HG03280 (cell line): Measurements from ENCODE around the gene PPAN.

Experiments
- ATAC-seq: cut with Tn5 transposase; IDR thresholded peaks from one replicate; pipeline ENCODE4 v1.9.1; 2021; ENCODE audit warnings: mild to moderate bottlenecking, moderate library complexity; ENCODE audit not compliant: unreplicated experiment

The PPAN gene

GRCh38 chr19:10137751-10138682, 31.9 kb downstream of the PPAN start:
- ATAC-seq = no peak

GRCh38 chr19:10138879-10139795, 33.0 kb downstream of the PPAN start:
- no peak for ATAC-seq

GRCh38 chr19:10139952-10140351, 33.8 kb downstream of the PPAN start:
- no peak for ATAC-seq

GRCh38 chr19:10141479-10141878, 35.3 kb downstream of the PPAN start:
- ATAC-seq = no peak

- ATAC-seq = no peak
Observed at GRCh38 chr19:10141973-10142372, 35.8 kb downstream of the PPAN start.

DNA sequence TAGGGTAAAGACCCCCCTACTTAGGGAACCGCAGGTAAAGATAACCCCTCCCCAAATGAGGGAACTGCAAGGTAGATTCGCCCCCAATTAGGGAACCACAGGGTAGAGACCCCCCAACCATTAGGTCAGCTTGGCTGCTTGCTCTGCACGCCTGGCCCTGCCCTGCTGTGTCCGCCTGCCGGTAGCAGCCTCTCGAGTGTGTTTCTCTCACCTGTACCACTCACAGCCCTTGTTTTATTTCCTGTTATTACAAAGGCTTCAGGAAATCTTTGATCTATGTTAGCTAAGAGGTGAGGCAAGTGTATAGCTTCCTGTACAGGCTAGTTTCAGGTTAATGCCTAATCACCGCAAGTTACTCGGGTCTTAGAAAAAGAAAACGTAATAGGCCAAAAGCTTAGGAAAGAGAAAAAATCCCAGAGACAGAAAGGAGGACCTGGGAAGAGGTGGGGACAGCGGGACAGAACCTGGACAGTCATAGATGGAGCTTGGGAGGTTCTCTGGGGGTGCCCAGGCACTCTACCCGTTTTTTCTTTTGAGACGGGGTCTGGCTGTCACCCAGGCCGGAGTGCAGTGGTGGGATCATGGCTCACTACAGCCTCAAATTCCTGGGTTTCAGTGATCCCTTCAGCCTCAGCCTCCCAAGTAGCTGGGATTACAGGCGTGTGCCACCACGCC, 36.7 kb downstream of the PPAN start:
- ATAC-seq = no peak

- no peak for ATAC-seq
Observed at GRCh38 chr19:10143681-10144080, 37.5 kb downstream of the PPAN start.

GRCh38 chr19:10144361-10144760, 38.2 kb downstream of the PPAN start:
- ATAC-seq = no peak

DNA sequence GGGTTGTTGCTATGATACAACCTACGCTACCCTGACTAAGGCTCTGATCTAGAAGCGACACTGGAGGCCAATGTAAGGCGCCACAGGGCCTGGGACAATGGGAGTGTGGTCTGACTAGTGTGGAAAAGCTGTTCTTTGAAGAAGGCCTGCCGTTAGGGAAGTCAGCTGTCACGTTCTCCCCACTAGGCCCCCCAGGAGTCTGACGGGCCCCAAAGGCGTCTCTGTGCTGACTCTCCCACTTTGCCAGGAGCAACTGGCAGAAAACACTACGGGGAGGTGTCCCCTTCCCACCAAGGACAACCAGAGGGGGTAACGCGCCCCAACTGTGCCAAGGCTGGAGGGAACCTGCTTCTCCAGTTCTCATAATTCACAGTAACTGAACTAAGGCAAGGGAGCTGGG, 38.9 kb downstream of the PPAN start:
- ATAC-seq = no peak

DNA sequence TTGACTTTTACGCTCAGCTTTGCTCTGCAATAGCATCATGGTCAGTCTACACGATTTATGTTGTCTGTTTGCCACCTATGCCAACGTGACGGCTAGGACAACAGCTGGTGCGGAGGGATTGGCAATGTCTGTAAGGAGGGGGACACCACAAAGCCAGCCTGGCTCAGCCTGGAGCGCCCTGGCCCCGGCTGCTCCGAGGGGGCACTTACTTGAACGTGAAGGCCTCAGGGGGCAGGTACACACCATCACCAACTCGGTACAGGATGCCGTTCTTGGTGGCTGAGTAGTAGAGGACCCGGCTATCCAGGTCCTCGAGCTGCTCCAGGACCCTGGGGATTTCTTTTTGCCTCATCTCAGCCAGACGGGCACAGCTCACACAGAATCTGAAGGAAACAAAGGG, 40.0 kb downstream of the PPAN start:
- no peak for ATAC-seq

- no peak for ATAC-seq
Observed at GRCh38 chr19:10149427-10149826, 43.3 kb downstream of the PPAN start.

GRCh38 chr19:10151521-10151920, 45.4 kb downstream of the PPAN start:
- ATAC-seq = no peak

- no peak for ATAC-seq
Observed at GRCh38 chr19:10152100-10152499, 45.9 kb downstream of the PPAN start.

DNA sequence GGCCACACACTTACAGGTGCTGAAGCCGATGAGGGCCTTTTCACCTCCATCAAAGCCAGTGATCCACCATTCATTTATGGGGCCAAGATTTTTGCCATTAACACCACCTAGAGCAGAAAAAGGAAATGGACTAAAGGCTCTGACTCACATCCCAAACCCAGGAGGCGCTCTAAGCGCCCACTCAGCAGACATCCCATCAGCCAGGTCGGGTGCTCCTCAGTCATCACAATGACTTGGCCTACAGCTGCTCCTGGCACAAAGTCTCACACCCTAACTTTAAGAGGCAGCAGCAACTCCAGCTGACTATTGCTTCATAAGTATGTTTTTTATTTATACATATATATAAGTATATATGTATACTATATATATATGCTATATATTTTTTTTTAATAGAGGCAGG, 49.7 kb downstream of the PPAN start:
- ATAC-seq = no peak

GRCh38 chr19:10158071-10158470, 51.9 kb downstream of the PPAN start:
- ATAC-seq = no peak

DNA sequence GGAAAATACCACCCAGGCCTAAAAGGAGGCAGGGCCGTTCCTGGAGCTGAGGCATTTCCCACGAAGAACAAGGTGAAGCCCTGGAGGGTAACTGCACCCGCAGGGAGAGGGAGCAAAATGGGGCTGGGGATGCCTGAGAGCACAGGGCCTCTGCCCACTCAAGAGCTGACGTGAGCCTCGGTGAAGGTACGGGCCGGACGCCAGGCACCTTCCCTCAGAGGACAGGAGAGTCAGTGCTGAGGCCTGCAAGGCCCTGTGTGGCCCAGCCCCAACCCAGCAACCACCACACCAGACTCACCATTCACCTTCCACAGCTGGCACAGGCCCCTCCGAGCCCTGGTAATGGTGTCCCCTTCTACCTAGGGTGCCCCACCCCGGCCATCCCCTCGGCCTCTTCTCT, 52.3 kb downstream of the PPAN start:
- ATAC-seq = no peak

DNA sequence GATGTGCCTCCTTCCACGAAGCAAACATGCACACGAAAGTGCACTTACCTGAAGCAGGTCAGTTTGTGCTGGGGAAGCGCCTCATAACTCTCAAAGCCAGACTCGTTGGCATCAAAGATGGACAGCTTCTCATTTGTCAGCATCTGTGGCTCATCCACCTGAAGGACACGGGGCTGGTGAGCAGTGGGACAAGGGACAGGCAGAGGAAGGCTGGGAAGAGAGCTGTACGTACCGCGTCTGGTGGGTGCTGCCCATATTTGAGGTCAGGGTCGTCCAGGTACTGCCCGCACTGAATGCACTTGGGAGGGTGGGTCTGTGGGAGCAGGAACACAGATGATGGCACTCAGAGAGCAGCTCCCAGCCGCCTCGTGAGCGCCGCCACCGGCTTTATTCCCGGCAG, 53.4 kb downstream of the PPAN start:
- no peak for ATAC-seq
